ENCODE results near the gene KCNH8.

The KCNH8 gene

DNA sequence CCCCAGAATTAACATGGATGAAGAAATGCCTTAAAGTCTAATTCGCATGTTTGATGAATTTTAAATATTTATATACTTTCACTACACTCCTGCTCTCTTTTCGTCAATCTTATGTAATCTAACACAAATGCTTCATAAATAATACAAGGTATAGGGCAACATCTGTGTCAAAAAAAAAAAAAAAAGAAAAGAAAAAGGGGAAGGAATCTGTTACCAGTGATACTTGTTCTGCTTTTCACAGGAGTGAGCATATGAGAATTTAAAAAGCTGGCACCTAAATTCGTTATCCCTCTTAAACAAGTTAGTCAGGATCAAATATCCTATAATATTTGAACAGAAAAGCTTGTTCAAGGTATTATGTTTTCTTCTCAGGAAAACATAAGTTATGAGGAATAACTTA, 243.8 kb downstream of the KCNH8 start:
- no peak for DNase-seq

DNA sequence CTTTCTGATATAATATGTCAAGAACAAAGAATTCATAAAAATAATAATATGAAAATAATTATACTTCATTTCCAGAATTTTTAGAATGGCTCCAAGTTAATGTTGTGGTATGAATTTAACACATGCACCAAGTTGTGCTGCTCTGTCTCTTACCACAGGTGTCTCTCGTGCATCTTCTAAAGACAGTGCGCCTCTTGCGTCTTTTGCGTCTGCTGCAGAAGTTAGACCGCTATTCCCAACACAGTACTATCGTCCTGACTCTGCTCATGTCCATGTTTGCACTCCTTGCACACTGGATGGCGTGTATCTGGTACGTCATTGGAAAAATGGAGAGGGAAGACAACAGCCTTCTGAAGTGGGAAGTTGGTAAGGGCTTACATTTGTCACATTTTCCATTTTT, 246.6 kb downstream of the KCNH8 start:
- DNase-seq, result no peak

DNA sequence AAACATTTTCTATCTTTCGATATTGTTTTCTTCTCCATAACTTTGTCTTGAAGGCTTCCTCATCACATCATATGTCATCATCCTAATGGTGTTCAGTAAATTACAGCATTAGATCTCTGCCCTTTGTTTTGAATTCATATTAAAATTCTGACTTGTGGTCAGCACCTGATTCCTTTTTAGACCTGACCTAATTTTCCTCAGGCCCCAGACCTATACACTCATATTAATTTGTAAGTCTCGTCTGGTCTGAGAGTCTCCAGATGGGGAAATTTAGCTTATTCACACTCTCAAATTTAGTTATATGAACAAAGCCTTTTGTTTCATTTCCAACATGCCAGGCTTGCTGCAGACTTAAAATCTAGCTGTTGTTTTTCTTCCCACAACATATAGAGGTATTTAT, 248.4 kb downstream of the KCNH8 start:
- no peak for DNase-seq

DNA sequence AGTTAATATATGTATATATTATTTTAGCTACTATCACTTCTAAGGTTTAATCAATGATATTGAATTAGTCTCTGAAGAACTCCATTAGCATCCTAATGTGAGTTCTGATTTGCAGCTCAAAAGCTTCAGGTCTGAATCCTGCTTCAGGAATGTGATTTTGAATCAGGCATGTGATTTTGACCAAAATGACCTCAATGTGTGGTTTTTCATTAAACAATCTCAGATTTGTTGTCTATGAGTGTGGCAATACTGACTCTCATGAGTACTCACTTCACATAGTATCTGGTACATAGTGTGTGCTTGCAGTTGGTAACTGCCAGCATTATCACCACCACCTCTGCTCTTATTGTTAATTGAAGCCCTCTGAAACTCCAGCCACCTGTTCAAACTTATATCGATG, 251.0 kb downstream of the KCNH8 start:
- DNase-seq, result no peak

DNA sequence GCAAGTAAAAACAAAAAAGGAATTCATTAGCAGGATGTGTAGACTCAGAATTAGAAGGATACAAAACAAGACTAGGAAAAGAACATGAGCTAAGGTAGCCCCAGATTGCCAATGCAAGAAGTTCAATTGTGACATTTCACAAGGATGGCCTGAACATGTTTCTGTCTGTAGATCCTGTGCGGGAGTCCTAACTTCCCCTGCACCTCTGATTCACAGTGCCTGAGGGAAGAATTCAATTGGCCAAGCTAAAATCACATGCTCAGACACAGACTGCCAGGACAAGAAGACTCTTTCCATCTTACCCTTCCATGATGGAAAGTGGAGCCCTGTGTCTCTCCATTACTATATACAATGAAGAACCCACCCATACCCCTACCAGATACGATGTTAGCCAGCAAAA, 251.5 kb downstream of the KCNH8 start:
- no peak for DNase-seq

DNA sequence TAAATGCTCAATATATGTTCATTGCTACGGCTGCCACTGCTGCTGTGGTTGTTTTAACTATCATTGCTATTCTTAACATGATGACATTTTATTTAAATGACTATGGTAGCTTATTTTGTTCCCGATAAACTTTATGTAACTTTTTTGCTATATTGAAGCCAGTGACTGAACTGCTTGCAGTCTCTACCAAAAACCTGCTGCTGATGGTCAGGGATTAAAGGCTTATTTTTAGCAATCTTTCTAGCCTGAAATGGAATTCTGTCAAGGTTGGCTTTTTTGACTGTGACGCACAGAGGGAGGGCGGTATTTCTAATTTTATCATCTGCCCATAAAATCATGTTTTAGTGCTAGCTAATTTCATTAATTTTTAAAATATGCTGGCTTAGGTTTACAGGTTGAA, 271.8 kb downstream of the KCNH8 start:
- DNase-seq, result no peak

DNA sequence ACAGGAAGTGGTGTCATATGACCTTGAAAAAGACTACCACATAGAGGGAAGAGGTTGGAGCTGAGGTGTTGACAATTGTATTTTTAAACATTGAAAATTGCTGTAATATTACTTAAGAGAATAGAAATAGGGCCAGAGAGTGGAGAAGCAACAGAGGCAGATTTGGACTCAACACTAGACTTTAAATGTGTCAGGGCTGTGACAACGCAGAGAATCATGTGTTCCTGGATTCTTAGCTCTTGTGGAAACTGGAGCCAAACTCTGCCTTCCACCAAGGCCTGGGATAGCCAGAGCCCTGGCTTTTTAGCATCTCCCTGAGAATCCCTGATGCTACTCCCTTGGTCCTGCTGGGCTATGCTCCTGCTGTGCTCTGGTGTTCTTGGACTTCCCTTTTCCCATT, 277.5 kb downstream of the KCNH8 start:
- DNase-seq, result no peak

DNA sequence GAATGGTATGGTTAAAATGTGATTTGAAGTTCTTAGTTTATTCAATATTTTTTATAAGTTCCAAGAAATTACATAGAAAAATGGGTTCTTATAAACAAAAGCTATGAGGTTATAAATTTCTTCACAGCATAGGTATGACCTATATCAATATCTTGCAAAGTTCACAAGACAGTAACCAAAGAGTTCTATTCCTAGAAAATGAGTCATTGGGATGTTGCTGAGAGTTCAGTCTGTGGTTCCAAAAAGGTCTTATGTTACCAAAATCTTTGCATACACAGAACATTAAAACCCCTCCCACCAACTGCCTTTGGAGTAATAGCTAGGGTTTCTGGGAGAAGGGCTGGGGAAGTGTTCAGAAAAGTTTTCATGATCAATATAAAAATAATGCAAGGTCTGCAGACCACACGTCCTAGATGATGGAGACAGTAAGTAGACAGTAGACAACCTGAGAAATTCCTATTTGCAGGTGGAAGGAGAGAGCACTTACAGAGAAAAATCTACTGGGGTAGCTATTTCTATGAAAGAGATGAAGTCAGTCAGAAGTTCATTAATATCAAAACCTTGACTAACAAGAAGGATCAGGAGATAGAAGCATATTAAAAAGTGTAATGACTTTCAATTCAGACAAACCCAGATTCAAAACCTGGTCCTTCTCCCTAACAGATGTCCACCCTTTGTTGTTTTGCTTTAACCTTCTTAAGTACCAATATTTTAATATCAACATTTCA, 279.3 kb downstream of the KCNH8 start:
- no peak for DNase-seq

DNA sequence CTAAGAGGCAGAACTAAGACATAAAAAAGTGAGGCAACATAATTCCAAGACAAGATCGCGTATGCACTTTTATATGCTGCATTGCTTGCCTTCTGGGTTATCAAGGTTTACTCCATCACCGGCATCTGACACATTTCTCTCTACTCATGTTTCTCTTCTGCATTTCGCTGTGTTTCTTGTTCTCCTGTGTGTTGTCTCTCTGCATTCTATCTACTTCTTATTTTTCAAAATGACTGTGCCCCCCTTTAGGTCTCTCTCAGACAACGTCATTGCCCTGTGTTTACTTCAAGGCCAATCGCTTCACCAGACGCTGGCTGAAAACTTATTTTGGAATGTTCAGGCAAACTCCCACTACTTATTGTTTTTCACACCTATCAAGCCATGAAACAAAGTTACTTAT, 280.4 kb downstream of the KCNH8 start:
- no peak for DNase-seq

DNA sequence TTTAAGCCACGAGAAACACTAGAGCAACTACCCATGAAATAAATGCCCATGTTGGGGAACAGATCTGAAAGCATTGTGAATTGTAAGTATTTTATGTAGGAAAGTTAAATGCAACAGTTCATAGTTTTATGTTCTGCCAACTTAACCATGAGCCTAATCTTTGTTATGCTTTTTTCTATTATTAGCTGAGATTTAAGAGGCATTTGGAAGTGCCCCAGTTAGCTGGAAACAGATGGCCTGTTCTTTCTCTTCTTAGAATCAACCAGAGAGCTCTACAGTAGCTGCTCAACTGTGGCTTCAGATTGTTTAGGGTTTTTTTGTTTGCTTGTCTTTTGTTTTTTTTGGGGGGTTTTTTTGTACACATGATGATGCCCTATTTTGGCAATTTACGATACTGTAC, 284.4 kb downstream of the KCNH8 start:
- DNase-seq, result no peak

DNA sequence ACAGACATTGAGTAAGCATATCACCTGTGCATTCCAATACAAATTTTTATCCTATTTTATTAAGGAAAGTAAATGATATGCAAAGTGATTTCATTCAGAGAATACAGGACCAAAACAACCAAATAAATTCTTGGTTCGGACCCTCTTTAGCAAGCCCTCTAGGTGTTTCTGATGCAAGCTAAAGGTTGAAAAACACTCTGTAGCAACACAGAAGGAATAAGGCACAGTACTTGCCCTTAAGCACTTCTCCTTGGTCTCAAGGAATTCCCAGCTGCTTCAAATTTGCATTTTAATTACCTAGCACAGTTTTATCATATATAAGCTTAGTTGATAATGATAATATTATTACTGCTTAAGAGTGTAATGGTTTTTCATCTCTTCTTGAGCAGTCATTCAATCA, 288.4 kb downstream of the KCNH8 start:
- DNase-seq, result no peak

DNA sequence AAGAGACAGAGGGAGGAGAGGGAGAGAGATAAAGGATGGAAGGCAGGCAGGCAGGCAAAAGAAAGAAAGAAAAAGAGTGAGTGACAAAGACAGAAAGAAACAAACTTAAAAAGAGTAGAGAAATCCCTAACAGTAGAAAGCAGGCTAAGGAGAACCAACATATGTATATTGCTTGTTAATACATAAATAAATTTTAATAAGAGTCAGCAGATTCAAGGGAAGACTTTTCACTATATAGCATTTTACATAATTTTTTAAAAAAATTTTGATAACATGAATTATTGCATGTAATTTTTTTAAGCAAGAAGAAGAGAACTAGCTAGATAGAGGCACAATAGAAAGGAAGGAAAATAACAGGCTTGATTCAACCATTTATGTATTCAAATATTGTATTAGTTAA, 291.6 kb downstream of the KCNH8 start:
- DNase-seq, result no peak

DNA sequence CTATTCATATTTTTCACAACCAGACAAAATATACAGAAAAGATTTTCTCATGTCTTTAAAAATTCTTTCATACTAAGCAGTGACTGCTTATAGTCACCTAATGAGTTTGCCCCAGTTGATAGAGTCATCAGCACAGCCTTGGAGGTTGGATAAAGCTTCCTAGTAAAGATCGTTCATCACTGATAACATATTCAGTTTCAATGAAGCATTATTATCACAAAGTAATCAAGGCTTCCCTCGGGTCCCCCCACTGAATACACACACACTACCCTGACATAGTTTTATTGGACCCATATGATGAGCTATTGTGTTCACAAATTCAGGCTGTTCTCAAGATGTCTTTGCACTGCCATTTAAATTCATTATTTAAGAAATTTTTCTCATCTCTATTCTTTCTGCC, 297.8 kb downstream of the KCNH8 start:
- no peak for DNase-seq

DNA sequence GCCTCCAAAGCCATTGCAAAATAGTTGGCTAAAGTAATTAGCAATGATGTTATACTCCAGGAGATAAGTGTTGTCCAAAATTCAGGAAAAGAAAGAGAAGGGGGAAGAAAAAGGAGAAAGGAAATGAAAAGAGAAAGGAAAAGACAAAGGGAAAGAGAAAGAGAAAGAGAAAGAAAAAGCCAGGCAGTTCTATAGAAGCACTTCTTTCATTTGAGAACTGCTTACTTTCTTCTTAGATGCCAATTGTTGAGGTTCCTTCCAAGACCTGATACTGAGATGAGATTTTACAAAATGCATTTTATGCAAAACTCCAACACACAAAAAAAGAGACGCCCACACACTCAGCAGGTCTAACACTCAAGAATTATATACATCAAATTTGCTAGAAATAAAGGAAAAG, 298.4 kb downstream of the KCNH8 start:
- no peak for DNase-seq

DNA sequence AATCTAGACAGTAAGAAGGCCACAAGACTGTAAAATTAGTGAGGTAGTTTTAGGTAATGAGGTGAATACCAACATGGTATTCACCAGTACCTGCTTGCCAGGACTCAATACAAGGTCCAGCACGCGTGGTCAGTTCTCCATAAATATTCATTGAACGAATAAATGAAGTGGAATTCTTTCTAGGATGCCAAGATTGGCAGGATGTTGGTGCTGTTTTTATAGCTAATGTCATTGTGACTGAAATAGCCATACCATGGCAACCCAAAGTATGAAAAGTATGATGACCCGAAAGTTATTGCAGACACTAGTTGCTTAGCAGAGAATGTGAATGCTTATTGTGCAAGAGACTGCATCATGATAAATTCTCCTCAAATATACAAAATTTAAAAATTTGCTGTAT, 307.2 kb downstream of the KCNH8 start:
- DNase-seq, result no peak

DNA sequence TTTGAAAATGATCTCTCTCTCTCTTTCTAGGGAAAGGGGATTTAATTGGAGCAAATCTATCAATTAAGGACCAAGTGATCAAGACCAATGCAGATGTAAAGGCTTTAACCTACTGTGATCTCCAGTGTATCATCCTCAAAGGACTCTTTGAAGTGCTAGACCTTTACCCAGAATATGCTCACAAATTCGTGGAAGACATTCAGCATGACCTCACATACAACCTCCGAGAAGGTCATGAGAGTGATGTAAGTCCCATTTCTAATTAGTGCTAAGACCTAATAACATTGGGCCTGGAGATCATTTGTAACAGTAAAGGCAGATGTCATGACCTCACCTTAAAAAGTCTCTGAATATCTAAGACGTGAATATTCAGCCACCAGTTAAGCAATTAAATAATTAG, 308.4 kb downstream of the KCNH8 start:
- no peak for DNase-seq

DNA sequence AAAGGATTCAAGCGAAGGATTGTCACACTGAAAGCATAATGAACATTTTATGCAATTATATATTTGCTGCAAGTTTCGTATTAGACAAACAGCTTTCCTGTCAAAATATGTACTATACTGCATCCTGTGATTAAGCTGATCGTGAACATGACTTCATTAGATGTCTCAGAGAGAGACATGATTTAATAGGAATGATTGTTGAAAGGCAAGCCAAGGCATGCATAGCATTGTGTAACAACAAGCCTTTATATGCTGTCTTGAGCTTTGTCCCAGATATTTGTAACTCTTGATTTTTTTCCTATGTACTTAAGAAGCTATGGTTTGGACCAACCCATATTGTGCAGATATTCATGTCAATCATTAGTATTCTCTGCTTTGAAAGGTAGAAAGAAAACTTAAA, 309.1 kb downstream of the KCNH8 start:
- DNase-seq, result no peak

DNA sequence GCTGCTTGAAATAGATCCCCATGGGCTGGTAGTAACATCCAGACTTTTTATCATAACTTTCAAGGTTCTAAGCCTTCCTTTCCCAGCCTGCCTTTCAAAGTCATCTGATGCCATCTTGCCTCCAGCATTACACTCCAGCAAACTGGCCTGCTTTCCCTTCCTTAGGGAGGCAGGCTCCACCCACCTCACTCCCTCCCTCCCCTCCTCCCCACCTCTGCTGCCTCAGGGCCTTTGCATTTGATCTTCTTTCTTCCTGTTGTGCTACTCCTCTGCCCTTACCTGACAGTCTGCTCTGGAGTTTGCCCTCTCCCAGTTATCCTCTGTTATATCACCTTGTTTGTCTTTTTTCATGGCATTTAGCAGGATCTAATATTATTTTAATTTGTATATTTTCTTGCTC, 319.5 kb downstream of the KCNH8 start:
- DNase-seq, result no peak

DNA sequence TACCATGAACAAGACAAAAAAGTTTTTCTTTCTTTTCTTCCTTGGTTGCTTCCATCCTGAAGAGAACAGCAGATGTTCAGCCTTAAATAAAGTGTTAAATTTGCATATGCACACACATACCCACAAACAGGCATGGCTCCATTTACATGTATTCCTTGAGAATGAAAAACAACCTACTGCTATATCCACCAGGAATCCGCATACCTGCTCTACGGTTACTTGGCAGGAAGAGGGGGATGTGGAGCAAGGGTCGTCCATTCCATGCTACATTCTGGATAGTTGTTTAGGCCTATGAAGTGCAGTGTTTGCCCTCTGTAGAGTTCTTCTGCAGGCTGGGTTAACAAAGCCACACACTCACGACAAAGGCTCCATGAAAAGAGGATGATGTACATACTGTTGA, 322.8 kb downstream of the KCNH8 start:
- DNase-seq, result no peak

DNA sequence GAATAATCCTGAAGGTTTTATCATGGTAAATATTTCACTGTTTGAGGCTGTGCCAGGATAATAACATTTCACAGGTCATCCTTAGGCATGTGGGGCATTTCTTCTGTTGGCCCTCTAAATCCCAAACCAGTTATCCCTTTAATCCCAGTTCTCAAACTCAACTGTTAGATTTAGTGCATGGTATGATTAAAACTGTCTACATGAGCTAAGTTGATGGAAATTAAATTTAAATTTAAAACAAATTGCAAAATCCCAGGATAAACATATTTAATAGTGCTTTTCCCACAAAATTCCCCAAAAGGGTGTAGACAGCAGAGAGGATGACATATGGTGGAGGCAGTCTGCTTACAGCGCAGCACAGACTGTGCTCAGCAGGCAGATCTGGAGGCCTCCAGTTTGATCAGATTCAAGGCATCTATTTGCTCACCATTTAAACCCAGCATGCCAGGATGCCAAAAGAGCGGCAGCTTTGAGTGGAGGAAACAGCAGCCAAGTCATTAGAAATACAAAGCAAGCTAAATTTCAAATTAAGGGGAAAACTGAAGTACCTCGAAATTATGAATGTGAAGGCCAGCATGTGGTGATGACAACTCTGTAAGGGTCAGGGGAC, 325.8 kb downstream of the KCNH8 start:
- no peak for DNase-seq

DNA sequence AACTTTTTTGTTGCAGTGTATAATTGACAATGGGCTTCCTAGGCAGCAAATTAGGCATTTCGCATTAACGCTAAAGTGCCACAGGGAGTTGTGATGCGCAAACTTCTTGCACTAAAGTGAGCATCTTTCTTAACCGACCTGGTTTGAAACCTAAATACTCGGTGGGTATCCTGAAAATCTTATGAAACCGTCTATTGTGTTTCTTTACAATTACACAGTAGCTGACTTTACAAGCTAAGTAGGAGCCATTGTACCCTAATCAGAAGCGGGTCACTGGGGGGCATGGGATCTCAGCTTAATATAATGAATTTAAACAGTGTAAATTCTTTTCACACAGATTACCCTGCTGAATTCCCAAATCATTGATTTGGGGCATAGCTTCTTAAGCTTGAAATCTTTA, 328.0 kb downstream of the KCNH8 start:
- DNase-seq, result no peak

DNA sequence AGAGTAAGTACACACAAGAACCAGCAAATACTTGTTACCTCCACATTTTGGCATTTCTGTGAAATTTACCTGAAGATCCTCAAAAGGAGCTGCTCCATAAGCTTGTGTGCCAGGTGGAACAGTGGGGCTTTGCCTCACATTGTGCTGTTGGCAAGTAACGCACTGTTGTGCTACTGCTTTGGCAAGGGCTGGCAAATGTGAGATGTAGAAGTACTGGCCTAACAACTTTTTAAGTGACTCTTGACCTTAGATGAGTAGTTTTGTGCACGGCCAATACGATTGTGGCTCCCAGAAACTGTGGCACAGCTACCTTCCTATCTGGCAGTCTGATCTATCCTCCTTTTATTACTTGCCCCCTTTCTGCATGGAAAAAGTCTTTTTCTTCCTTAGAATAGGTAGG, 337.0 kb downstream of the KCNH8 start:
- no peak for DNase-seq

DNA sequence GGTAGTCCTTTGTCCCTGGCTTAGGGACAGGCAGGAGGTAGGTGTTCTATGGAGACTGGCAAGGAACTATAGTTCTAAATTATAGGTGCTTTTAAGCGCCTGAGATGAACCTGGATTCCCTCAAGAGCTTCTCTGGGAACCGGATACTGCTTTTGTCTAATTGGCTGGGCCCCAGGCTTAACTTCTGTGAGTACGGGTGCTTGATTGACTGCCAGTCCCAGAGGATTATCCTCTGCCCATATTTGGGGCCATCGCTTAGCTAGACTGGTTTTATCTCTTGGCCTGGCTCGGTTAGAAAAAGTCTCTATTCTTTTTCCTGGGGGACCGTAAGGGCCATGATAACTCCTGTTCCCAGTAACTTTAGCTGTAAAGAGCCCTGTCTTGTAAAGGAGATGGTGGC, 339.1 kb downstream of the KCNH8 start:
- DNase-seq, result no peak

DNA sequence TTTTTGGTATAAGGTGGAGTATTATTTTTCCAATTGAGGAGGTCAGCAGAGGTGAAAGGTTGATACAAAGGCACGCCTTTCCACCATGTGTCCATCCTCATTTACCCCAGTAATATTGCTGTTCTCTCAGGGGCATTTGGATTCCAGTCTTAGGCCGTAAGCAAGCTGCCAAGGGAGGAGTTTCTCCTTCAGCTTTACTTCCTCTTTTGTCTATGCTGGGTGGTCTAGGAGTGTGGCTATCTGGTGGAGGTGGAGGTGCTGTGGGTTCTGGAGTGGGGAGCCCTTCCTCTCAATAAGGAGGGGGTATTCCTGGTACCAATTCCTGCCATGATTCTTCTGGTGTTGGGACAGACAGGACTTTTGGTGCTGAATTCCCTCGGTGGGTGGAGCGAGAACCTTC, 340.6 kb downstream of the KCNH8 start:
- no peak for DNase-seq

DNA sequence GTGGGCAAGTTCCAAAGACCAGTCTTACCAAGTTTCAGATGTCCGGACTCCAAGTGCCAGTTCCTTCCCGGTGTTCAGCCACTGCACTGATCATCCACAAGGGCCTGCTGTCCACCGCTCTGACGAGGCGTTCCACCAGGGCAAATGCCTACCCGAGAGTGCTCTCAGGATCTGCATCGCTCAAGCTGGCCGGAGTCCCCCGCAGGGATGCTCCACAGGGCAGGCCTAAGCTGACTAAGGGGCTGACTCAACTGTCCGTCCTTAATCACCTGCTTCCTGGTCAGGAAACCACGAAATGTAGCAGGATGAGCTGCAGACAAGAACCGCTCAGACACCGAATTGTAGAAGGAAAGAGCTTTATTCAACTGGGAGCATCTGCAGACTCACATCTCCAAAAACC, 341.6 kb downstream of the KCNH8 start:
- no peak for DNase-seq

Data from midbrain (tissue), 1 donor.